Stimulated activated CD4-positive, alpha-beta T cell treated with anti-CD3 and anti-CD28 coated beads, Interleukin-4, amount 100 ng/mL, for 4 hours (primary cell): ENCODE measurements around the gene AFP.
"Not testable (repeated sequence)": the region's sequence is repeated elsewhere in the genome, so short reads cannot be mapped to it uniquely, and the experiment has no call there.

Experiments
- DNase-seq, 2 experiments: peaks; one replicate each; pipeline ENCODE4 v3.0.0-alpha.2; 2020

The AFP gene

GRCh38 chr4:73435984-73436383, at the start of gene AFP:
TSS of gene AFP (plus strand) at chr4:73436221. CDS start at chr4:73436263, 42 bp downstream.
- DNase-seq = no peak

- no peak for DNase-seq
Measured at GRCh38 chr4:73387552-73387951, 48.5 kb upstream of the AFP start.

- DNase-seq = no peak
Measured at GRCh38 chr4:73388887-73389286, 47.1 kb upstream of the AFP start.

- DNase-seq = not testable (repeated sequence)
Measured at GRCh38 chr4:73389663-73390062, 46.4 kb upstream of the AFP start.

- DNase-seq = no peak
Measured at GRCh38 chr4:73391774-73392173, 44.2 kb upstream of the AFP start.

GRCh38 chr4:73392936-73393335, 43.1 kb upstream of the AFP start:
- DNase-seq = no peak

DNA sequence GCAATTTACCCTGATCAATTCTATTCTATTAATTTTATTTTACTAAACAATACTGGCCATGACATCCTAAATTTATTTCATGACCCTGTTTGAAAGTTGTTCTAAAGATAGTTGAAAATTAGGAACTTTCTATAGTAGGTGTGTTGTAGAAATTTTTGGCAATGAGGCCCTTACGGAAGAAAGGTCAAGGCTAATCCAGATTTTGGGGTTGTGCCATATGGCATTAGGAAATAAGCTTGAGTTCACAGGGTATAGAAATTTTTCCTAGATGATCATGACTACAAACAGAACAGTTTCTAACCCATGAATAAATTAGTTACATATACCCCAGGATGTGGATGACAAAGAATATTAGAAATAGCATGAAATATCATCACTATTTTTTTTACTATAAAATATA, 39.7 kb upstream of the AFP start:
- no peak for DNase-seq

DNA sequence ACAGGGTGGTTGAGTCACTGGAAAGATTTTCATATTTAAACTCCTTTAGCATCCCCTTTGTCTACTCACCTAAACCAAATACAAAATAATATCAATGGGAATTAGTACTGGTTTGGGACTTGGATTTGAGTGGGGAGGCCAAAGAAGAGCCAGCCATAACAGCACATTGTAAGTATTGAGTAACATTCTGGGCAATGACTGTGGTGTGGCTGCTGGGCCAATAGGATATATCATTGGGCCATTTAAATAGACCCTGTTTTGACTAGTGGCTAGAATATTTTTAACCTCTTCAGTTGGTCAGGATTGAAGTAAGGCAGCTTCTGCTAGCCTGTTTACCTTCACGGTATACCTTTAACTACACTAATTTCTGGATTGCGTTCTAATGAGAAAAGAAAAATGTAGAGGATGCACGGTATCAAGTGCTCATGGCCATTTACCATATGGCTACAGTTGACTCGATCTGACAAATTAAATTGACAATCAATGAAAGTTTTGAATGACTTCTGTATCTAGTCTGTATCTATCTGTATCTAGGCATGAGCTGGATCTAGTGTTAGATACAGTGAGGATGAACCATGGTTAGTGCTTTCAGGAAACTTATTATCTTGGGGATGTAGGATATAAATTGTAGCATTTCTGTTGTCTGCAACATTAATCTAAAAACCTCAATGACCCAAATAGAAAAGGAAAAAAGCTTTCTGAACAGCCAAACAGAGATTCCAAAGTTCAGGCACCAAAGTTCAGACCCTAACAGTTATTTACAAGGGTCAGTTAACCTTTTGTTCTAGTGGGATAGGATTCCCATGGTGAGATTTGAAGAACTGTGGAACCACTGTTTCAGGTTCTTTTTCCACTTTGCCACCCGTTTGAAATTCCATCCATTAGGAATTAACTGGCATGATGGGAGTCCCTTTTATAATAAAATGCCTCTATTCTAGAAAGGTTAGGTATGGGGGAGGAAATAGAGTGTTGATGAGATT, 38.7 kb upstream of the AFP start:
- no peak for DNase-seq

DNA sequence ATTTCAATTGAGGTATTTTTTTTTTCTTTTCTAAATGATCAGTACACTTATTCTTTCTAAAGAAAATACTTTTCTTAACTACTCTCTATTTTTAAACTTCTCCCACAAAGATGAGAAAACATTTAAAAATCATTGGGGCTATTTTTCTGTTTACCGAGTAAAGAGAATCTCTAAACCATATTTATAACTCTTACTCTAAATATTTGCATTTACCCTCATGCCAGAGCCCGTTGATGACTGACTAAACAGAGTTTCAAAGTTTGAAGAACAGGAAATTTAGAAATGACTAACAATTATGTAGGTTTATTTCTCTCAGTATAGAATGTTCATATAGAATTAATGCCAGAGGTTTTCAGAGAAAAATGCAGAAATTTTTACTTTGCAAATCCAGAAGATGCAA, 34.6 kb upstream of the AFP start:
- no peak for DNase-seq

DNA sequence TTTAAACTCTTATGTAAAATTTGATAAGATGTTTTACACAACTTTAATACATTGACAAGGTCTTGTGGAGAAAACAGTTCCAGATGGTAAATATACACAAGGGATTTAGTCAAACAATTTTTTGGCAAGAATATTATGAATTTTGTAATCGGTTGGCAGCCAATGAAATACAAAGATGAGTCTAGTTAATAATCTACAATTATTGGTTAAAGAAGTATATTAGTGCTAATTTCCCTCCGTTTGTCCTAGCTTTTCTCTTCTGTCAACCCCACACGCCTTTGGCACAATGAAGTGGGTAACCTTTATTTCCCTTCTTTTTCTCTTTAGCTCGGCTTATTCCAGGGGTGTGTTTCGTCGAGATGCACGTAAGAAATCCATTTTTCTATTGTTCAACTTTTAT, 32.0 kb upstream of the AFP start, which contains the start of gene ALB:
TSS of gene ALB (plus strand) at position 246 of the 400 bp plus-strand sequence. CDS start at position 287, 41 bp downstream.
- no peak for DNase-seq

- no peak for DNase-seq
Measured at GRCh38 chr4:73404457-73404856, 31.6 kb upstream of the AFP start.

DNA sequence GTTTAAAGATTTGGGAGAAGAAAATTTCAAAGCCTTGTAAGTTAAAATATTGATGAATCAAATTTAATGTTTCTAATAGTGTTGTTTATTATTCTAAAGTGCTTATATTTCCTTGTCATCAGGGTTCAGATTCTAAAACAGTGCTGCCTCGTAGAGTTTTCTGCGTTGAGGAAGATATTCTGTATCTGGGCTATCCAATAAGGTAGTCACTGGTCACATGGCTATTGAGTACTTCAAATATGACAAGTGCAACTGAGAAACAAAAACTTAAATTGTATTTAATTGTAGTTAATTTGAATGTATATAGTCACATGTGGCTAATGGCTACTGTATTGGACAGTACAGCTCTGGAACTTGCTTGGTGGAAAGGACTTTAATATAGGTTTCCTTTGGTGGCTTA, 30.9 kb upstream of the AFP start:
- no peak for DNase-seq

GRCh38 chr4:73406548-73406875, 29.5 kb upstream of the AFP start:
- DNase-seq = no peak

GRCh38 chr4:73407227-73407673, 28.8 kb upstream of the AFP start:
- no peak for DNase-seq

DNA sequence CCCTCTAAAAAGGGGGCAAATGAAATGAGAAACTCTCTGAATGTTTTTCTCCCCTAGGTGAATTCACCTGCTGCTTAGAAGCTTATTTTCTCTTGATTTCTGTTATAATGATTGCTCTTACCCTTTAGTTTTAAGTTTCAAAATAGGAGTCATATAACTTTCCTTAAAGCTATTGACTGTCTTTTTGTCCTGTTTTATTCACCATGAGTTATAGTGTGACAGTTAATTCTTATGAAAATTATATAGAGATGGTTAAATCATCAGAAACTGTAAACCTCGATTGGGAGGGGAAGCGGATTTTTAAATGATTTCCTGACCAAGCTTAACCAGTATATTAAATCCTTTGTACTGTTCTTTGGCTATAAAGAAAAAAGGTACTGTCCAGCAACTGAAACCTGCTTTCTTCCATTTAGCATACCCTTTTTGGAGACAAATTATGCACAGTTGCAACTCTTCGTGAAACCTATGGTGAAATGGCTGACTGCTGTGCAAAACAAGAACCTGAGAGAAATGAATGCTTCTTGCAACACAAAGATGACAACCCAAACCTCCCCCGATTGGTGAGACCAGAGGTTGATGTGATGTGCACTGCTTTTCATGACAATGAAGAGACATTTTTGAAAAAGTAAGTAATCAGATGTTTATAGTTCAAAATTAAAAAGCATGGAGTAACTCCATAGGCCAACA, 27.7 kb upstream of the AFP start:
- DNase-seq = no peak

DNA sequence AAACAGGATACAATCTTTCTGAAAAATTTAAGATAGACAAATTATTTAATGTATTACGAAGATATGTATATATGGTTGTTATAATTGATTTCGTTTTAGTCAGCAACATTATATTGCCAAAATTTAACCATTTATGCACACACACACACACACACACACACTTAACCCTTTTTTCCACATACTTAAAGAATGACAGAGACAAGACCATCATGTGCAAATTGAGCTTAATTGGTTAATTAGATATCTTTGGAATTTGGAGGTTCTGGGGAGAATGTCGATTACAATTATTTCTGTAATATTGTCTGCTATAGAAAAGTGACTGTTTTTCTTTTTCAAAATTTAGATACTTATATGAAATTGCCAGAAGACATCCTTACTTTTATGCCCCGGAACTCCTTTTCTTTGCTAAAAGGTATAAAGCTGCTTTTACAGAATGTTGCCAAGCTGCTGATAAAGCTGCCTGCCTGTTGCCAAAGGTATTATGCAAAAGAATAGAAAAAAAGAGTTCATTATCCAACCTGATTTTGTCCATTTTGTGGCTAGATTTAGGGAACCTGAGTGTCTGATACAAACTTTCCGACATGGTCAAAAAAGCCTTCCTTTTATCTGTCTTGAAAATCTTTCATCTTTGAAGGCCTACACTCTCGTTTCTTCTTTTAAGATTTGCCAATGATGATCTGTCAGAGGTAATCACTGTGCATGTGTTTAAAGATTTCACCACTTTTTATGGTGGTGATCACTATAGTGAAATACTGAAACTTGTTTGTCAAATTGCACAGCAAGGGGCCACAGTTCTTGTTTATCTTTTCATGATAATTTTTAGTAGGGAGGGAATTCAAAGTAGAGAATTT, 26.8 kb upstream of the AFP start:
- no peak for DNase-seq

GRCh38 chr4:73409978-73410548, 26.0 kb upstream of the AFP start:
- DNase-seq = no peak

- no peak for DNase-seq
Measured at GRCh38 chr4:73410916-73411730, 24.9 kb upstream of the AFP start.

GRCh38 chr4:73411731-73412414, 24.1 kb upstream of the AFP start:
- DNase-seq = no peak

- no peak for DNase-seq
Measured at GRCh38 chr4:73413294-73413755, 22.7 kb upstream of the AFP start.

GRCh38 chr4:73414936-73415271, 21.1 kb upstream of the AFP start:
- DNase-seq = no peak
